GM23248 (cell line): Measurements from ENCODE around the gene ARHGAP33.

Experiments used
- EZH2 ChIP-seq: fragments of 200-600 bp; sonication (generic); IDR thresholded peaks from 2 replicates; pipeline ENCODE4 v1.6.1; 2018; ENCODE audit warnings: antibody characterized with exemption, mild to moderate bottlenecking; ENCODE audit not compliant: insufficient read depth, poor library complexity, severe bottlenecking
- EZH2phosphoT487 ChIP-seq: fragments of 200-600 bp; sonication (generic); IDR thresholded peaks from 2 replicates; pipeline ENCODE4 v1.6.1; 2018; ENCODE audit warnings: antibody characterized with exemption, moderate library complexity, mild to moderate bottlenecking, low read depth; ENCODE audit not compliant: insufficient read depth

DNA sequence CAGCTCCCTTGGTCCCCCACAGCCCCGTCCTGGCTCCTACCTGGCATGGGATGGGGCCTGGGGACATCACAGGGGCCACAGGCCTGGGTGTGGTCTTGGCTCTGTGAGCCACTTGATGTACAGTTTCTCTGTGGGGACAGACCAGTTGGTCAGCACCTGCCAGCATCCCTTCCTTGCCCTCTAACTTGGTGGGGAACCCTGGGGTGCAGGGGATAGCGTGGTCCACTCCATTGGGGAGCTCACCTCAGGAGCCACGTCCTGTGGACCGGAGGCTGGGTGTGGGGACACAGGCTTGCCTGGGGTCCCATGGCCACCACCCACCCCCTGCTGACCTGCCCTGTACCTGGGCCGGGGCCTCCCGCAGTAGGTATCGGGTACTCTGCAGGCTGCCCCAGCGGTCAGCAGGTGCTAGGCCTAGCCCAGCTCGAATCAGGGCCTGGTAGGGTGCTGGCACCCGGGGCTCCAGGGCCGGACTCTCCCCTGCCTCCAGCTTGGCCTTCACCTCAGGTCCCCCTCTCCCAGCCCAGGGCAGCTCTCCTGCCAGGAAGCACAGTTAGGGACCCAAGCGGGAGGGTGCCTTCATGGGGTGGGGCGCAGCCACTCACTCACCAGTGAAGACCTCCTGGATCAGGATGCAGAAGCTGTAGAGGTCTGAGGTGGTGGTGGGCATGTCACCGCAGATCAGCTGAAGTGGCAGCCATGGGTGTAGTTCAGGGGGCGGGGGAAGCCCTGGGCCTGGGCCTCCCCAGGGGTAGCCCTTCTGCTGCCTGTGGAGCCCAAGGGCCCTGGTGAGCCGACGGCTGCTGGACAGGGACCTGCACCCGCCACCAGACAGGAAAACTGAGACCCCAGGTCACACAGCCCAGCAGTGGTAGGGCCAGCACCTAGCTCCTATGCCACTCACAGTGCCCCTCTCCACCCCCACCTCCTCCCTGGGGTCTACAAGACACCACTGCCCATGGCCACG lies 14.9 kb downstream of the ARHGAP33 start:
- no peak for TF ChIP-seq EZH2
- TF ChIP-seq EZH2phosphoT487: no peak
